HL-60 (cell line): ENCODE results near the gene TBL1X.

Source experiments
- DNase-seq, 2 experiments: peaks; one replicate each; pipeline ENCODE4 v3.0.0-alpha.2; 2010 to 2020; ENCODE audit warnings: low read depth in 1 of 2, low spot score in 1 of 2
- H3K27ac ChIP-seq: fragments of 250-450 bp; sonication (Bioruptor Pico); replicated peaks from 2 replicates; pipeline ENCODE4 v1.5.1; 2020; ENCODE audit warnings: mild to moderate bottlenecking, moderate library complexity
- H3K27me3 ChIP-seq: fragments of 250-450 bp; sonication (Bioruptor Pico); 2 replicates; pipeline ENCODE4 v1.5.1; 2021; ENCODE audit warnings: mild to moderate bottlenecking, moderate library complexity; ENCODE audit not compliant: insufficient read depth, poor library complexity, severe bottlenecking
- H3K4me3 ChIP-seq: replicated peaks from 2 replicates; pipeline ENCODE4 v1.5.1; 2011; ENCODE audit warnings: mild to moderate bottlenecking, control low read depth, low read length; ENCODE audit not compliant: insufficient read depth
- GABPA ChIP-seq: IDR thresholded peaks from 2 replicates; pipeline ENCODE4 v1.6.1; 2012; ENCODE audit warnings: low read depth
- POLR2AphosphoS5 ChIP-seq: IDR thresholded peaks from 2 replicates; pipeline ENCODE4 v1.6.1; 2012; ENCODE audit warnings: low read depth
- REST ChIP-seq: IDR thresholded peaks from 2 replicates; pipeline ENCODE4 v1.6.1; 2012; ENCODE audit warnings: low read depth; ENCODE audit not compliant: insufficient replicate concordance
- SPI1 ChIP-seq: IDR thresholded peaks from 2 replicates; pipeline ENCODE4 v1.6.1; 2012; ENCODE audit warnings: low read depth, mild to moderate bottlenecking, borderline replicate concordance
- TF ChIP-seq, protein P1 (sequence below): IDR thresholded peaks from one replicate; pipeline ENCODE4 v1.5.1; 2011; ENCODE audit warnings: low read length, control low read depth, inconsistent platforms; ENCODE audit not compliant: insufficient read depth

The TBL1X gene

GRCh38 chrX:9687899-9688298 lies 223.0 kb downstream of the TBL1X start:
- Histone ChIP-seq H3K4me3 (no peak overlapping the region), H3K27me3 (no peaks in the 10 kb centered on the region), H3K27ac (no peak overlapping the region)
- no peak for DNase-seq
- TF ChIP-seq POLR2AphosphoS5 (no peak), SPI1 (no peak), GABPA (no peak), REST (no peak)
- TF ChIP-seq, protein P1, sequence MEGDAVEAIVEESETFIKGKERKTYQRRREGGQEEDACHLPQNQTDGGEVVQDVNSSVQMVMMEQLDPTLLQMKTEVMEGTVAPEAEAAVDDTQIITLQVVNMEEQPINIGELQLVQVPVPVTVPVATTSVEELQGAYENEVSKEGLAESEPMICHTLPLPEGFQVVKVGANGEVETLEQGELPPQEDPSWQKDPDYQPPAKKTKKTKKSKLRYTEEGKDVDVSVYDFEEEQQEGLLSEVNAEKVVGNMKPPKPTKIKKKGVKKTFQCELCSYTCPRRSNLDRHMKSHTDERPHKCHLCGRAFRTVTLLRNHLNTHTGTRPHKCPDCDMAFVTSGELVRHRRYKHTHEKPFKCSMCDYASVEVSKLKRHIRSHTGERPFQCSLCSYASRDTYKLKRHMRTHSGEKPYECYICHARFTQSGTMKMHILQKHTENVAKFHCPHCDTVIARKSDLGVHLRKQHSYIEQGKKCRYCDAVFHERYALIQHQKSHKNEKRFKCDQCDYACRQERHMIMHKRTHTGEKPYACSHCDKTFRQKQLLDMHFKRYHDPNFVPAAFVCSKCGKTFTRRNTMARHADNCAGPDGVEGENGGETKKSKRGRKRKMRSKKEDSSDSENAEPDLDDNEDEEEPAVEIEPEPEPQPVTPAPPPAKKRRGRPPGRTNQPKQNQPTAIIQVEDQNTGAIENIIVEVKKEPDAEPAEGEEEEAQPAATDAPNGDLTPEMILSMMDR, result no peak

- Histone ChIP-seq H3K4me3 (no peak overlapping the region), H3K27me3 (no peaks in the 10 kb centered on the region), H3K27ac (no peak overlapping the region)
- TF ChIP-seq POLR2AphosphoS5 (no peak), GABPA (no peak), SPI1 (no peak), REST (no peak)
- TF ChIP-seq, protein P1, result no peak
- DNase-seq, result no peak
These were observed 224.0 kb downstream of the TBL1X start for GRCh38 chrX:9688833-9689232.

GRCh38 chrX:9690046-9690445 lies 225.2 kb downstream of the TBL1X start:
- no peak overlapping the region for H3K27ac ChIP-seq
- TF ChIP-seq REST, result no peak
- no peak for TF ChIP-seq POLR2AphosphoS5
- TF ChIP-seq SPI1, result no peak
- TF ChIP-seq, protein P1, result no peak
- TF ChIP-seq GABPA, result no peak
- no peak for DNase-seq
- H3K4me3 ChIP-seq, result no peak overlapping the region
- no peaks in the 10 kb centered on the region for H3K27me3 ChIP-seq
